GM23248 (cell line): ENCODE measurements around the gene TSSC4.

Source experiments
- EZH2 ChIP-seq: fragments of 200-600 bp; sonication (generic); IDR thresholded peaks from 2 replicates; pipeline ENCODE4 v1.6.1; 2018; ENCODE audit warnings: antibody characterized with exemption, mild to moderate bottlenecking; ENCODE audit not compliant: insufficient read depth, poor library complexity, severe bottlenecking
- EZH2phosphoT487 ChIP-seq: fragments of 200-600 bp; sonication (generic); IDR thresholded peaks from 2 replicates; pipeline ENCODE4 v1.6.1; 2018; ENCODE audit warnings: antibody characterized with exemption, moderate library complexity, mild to moderate bottlenecking, low read depth; ENCODE audit not compliant: insufficient read depth

GRCh38 chr11:2395211-2395730 lies 5.3 kb upstream of the TSSC4 start:
- TF ChIP-seq EZH2 (no peak), EZH2phosphoT487 (no peak)
